Activated CD8-positive, alpha-beta memory T cell treated with anti-CD3 and anti-CD28 coated beads for 4 hours (primary cell): ENCODE measurements around the gene SP100.

ENCODE experiments used
- DNase-seq, 2 donors: peaks; one replicate each; pipeline ENCODE4 v3.0.0-alpha.2; 2020; ENCODE audit warnings: low read depth in 2 of 2

The SP100 gene

GRCh38 chr2:230542751-230543150 lies 126.8 kb downstream of the SP100 start:
- no peak for DNase-seq

GRCh38 chr2:230552181-230552580 lies 136.2 kb downstream of the SP100 start:
- no peak for DNase-seq

GRCh38 chr2:230557065-230557464 lies 141.1 kb downstream of the SP100 start:
- DNase-seq, result no peak

GRCh38 chr2:230564805-230565779 lies 149.1 kb downstream of the SP100 start:
- DNase-seq, result no peak

- no peak for DNase-seq
These were observed 153.3 kb downstream of the SP100 start for GRCh38 chr2:230569298-230569697.

GRCh38 chr2:230570987-230571386 lies 155.0 kb downstream of the SP100 start:
- DNase-seq, result no peak

GRCh38 chr2:230575642-230576324 lies 159.8 kb downstream of the SP100 start:
- peak; percentile 41 to 51 for DNase-seq

GRCh38 chr2:230577114-230577513 lies 161.1 kb downstream of the SP100 start:
- DNase-seq, result no peak

GRCh38 chr2:230578106-230578505 lies 162.1 kb downstream of the SP100 start:
- no peak for DNase-seq

GRCh38 chr2:230582851-230583283 lies 166.9 kb downstream of the SP100 start:
- DNase-seq, result no peak

GRCh38 chr2:230583581-230583980 lies 167.6 kb downstream of the SP100 start:
- DNase-seq, result no peak

- no peak for DNase-seq
These were observed 170.5 kb downstream of the SP100 start for GRCh38 chr2:230586328-230586982.

- no peak for DNase-seq
These were observed 173.0 kb downstream of the SP100 start for GRCh38 chr2:230589025-230589424.

- no peak for DNase-seq
These were observed 173.6 kb downstream of the SP100 start for GRCh38 chr2:230589497-230590015.

- no peak for DNase-seq
These were observed 174.3 kb downstream of the SP100 start for GRCh38 chr2:230590333-230590732.

GRCh38 chr2:230591850-230592249 lies 175.8 kb downstream of the SP100 start:
- DNase-seq, result no peak

- no peak for DNase-seq
These were observed 176.8 kb downstream of the SP100 start for GRCh38 chr2:230592775-230593174.
